GM08714 (cell line): ENCODE data around the gene SASH1.

Source experiments
- H3K4me3 ChIP-seq: fragments of 200-500 bp; sonication (Bioruptor generic); 2 replicates; pipeline ENCODE4 v1.5.1; 2014; ENCODE audit warnings: mild to moderate bottlenecking, low read length, inconsistent platforms
- ZNF274 ChIP-seq: IDR thresholded peaks from 2 replicates; pipeline ENCODE4 v1.6.1; 2012; ENCODE audit warnings: mild to moderate bottlenecking, low read depth, low read length

The SASH1 gene

GRCh38 chr6:148342350-148343046 lies at the start of gene SASH1:
TSS of gene SASH1 (plus strand) at chr6:148342838. CDS start at chr6:148343068, 230 bp downstream.
- H3K4me3 ChIP-seq = peak within 1 kb of the TSS; percentile 69
- TF ChIP-seq ZNF274 = no peak

GRCh38 chr6:148293181-148293995 lies 49.2 kb upstream of the SASH1 start:
- H3K4me3 ChIP-seq = no peak overlapping the region
- TF ChIP-seq ZNF274 = no peak

DNA sequence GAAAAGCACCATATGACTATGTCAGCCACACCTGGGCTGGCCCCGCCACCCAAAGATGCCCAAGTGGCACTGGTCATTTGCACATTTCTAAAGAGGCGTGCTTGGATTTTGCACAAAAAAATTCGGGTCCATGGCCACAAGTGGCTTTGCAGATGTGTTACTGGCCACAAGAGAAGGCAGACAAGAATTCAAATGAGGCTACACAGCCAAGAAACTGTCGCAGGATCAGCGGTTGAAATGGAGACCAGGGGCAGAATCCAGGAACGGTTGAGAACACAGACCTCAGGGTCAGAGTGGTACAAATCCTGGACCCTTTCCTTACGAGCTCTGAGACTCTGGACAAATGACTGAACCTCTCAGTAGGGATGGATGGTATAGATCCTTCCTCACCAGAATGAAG lies 48.6 kb upstream of the SASH1 start:
- H3K4me3 ChIP-seq = no peak overlapping the region
- no peak for TF ChIP-seq ZNF274

DNA sequence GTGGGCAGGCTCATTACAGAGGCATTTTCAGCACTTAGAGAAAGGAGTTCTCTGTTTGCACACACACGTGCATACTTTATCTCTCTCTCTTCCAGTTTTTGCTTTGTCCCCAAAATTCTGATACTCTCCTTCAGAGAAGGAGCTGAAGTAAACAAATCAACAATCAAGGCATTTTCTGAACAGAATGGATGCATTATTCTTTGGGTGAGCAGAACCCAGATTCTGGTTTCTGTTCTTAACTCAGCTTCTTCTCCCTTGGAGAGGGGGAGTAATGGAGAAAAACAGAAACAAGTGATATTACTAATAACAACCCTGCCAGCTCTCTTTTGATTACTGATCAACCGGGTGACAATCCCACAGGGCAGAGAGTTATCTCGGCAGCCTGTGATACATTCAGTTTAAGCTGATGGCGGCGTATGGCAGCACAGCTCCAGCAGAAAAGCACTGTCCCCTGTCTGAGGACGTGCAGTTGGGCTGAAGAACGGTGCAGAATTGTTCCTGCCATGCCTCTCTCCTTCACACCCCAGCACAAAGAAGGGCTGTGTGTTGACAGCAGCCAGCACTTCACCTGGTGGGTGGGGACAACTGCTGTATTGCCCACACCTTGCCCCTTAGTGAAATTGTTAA lies 47.3 kb upstream of the SASH1 start:
- TF ChIP-seq ZNF274 = no peak
- no peak overlapping the region for H3K4me3 ChIP-seq

- no peak overlapping the region for H3K4me3 ChIP-seq
- TF ChIP-seq ZNF274 = no peak
Observed at GRCh38 chr6:148296771-148297170, 45.9 kb upstream of the SASH1 start.

GRCh38 chr6:148298683-148299082 lies 44.0 kb upstream of the SASH1 start:
- no peak for TF ChIP-seq ZNF274
- no peak overlapping the region for H3K4me3 ChIP-seq

- no peak overlapping the region for H3K4me3 ChIP-seq
- TF ChIP-seq ZNF274 = no peak
Observed at GRCh38 chr6:148303616-148304015, 39.0 kb upstream of the SASH1 start.

GRCh38 chr6:148304976-148305375 lies 37.7 kb upstream of the SASH1 start:
- no peak overlapping the region for H3K4me3 ChIP-seq
- no peak for TF ChIP-seq ZNF274

DNA sequence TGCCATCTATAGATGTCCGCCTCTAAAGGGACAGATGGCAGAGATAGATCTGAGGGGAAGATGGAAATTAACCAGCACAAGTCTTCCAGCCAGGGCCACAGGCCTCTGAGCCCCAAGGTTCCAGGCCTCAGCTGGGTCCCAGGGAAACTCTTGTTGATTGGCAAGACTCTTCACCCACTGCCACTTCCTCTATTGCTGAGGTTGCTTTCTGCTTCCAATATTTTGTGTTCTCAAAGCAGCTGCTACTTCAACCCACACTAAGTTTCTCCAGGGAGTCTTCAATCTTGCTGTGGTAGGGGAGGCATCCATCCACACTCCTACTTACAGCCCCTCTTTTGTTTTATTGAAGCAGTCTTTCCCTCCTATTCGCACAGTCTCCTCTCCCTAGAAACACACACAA lies 36.4 kb upstream of the SASH1 start:
- no peak overlapping the region for H3K4me3 ChIP-seq
- no peak for TF ChIP-seq ZNF274

DNA sequence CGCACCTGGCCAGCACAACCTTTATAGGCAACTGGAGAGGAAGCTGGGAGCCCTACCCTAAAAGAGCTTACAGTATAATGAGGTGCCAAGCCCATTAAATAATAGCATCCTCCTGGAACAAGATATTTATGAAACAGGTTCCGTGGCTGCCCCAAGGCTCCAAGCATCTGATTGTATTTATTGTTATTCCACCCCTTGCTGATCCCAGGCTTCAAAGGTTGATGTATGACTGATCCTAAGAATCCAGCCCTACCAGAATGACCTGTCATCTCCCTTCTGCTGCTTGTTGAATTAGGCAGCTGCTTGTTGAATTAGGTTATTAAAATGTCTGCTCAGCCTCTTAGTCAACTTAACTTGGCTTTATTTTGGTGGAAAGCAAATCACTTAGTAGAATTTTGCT lies 35.2 kb upstream of the SASH1 start:
- no peak overlapping the region for H3K4me3 ChIP-seq

GRCh38 chr6:148309301-148309700 lies 33.3 kb upstream of the SASH1 start:
- no peak overlapping the region for H3K4me3 ChIP-seq
- TF ChIP-seq ZNF274 = no peak

More for the DNA sequence above, 35.2 kb upstream of the SASH1 start:
- TF ChIP-seq ZNF274 = no peak

GRCh38 chr6:148311966-148312669 lies 30.5 kb upstream of the SASH1 start:
- no peak overlapping the region for H3K4me3 ChIP-seq
- no peak for TF ChIP-seq ZNF274

DNA sequence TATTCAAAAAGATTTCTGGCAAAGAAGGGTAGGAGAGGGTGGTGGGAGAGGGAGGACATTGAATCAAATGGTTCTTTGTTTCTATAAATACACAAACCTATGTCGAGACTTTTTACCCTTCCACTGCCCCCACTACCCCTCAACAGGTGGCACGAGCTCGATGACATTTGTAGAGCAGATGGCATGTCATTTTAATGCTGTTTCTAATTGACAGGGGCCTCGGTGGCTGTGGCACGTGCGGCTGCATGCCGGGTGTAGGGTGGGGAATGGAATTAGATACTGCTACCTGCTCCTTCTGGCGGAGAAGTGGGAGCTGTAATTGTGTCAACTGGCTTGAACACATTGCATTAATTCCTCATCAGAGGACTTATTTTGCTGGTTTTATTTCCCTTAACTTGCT lies 29.1 kb upstream of the SASH1 start:
- H3K4me3 ChIP-seq = no peak overlapping the region
- no peak for TF ChIP-seq ZNF274

GRCh38 chr6:148316308-148316707 lies 26.3 kb upstream of the SASH1 start:
- no peak overlapping the region for H3K4me3 ChIP-seq
- TF ChIP-seq ZNF274 = no peak
